Activated CD4-positive, alpha-beta T cell treated with anti-CD3 and anti-CD28 coated beads, Interleukin-2, amount 10 ng/mL, durations not matched to agents 24 days and 14 days (primary cell): Measurements from ENCODE around the gene SEPTIN12. TPM values are rescaled to one million over a fixed set of nuclear protein-coding genes. Genes with fewer than 3 reads are reported as not detected.

ENCODE experiments used
- DNase-seq: peaks from one replicate; pipeline ENCODE4 v3.0.0; 2022
- H3K27ac Mint-ChIP-seq: one replicate; pipeline ENCODE4 v1.8.0; 2022; ENCODE audit warnings: mild to moderate bottlenecking, mixed read lengths
- H3K27me3 Mint-ChIP-seq: one replicate; pipeline ENCODE4 v1.8.0; 2022; ENCODE audit warnings: mixed read lengths
- H3K36me3 Mint-ChIP-seq: one replicate; pipeline ENCODE4 v1.8.0; 2022; ENCODE audit warnings: low read depth, mild to moderate bottlenecking, mixed read lengths
- H3K4me1 Mint-ChIP-seq: one replicate; pipeline ENCODE4 v1.8.0; 2021; ENCODE audit warnings: mixed read lengths
- H3K4me3 Mint-ChIP-seq: one replicate; pipeline ENCODE4 v1.8.0; 2022; ENCODE audit warnings: mild to moderate bottlenecking, moderate library complexity, mixed read lengths
- H3K9me3 Mint-ChIP-seq: one replicate; pipeline ENCODE4 v1.8.0; 2021; ENCODE audit warnings: mixed read lengths
- intact Hi-C: fragments of 100-400 bp; cut with micrococcal nuclease; formaldehyde crosslinking; loops from one replicate; pipeline ENCODE4 v1.15.1; 2023
- total RNA-seq: library from RNA; stranded (reverse); gene quantifications from 2 replicates; pipeline ENCODE4 v1.2.3, GENCODE V29; 2022

Gene SEPTIN12
- total RNA-seq, 1 donor from 2014 or later, result not detected

GRCh38 chr16:4733211-4733742, 54.9 kb downstream of the SEPTIN12 start:
- H3K4me3 Mint-ChIP-seq, result peak overlapping the region; percentile 93
- H3K36me3 Mint-ChIP-seq, result peaks cover 7% of the 10 kb centered on the region
- peak; percentile 61 for DNase-seq
- peak overlapping the region; percentile 39 for H3K27ac Mint-ChIP-seq
- no peaks in the 10 kb centered on the region for H3K27me3 Mint-ChIP-seq
- no peaks in the 10 kb centered on the region for H3K9me3 Mint-ChIP-seq
- intact Hi-C loops, result no loop called here
- peaks cover 13% of the 10 kb centered on the region for H3K4me1 Mint-ChIP-seq

- H3K36me3 Mint-ChIP-seq, result peaks cover 11% of the 10 kb centered on the region
- peaks cover 6% of the 10 kb centered on the region for H3K4me1 Mint-ChIP-seq
- H3K9me3 Mint-ChIP-seq, result no peaks in the 10 kb centered on the region
- no peak for DNase-seq
- intact Hi-C loops, result no loop called here
- no peak overlapping the region for H3K27ac Mint-ChIP-seq
- H3K27me3 Mint-ChIP-seq, result no peaks in the 10 kb centered on the region
- H3K4me3 Mint-ChIP-seq, result no peak overlapping the region
Measured at GRCh38 chr16:4729876-4730275, 58.3 kb downstream of the SEPTIN12 start.

GRCh38 chr16:4728676-4729075, 59.5 kb downstream of the SEPTIN12 start:
- no peak for DNase-seq
- H3K4me3 Mint-ChIP-seq, result no peak overlapping the region
- intact Hi-C loops, result no loop called here
- H3K27ac Mint-ChIP-seq, result no peak overlapping the region
- H3K36me3 Mint-ChIP-seq, result peaks cover 11% of the 10 kb centered on the region
- no peaks in the 10 kb centered on the region for H3K9me3 Mint-ChIP-seq
- H3K27me3 Mint-ChIP-seq, result no peaks in the 10 kb centered on the region
- H3K4me1 Mint-ChIP-seq, result peaks cover 6% of the 10 kb centered on the region

Other genes with a start within 250 kb of the SEPTIN12 start
- 49.4 and 55.2 TPM in 2 replicates for gene CDIP1, start 249.6 kb downstream of the SEPTIN12 start, total RNA-seq
- gene C16orf96, start 232.0 kb downstream of the SEPTIN12 start, total RNA-seq, result not detected in 2 replicates
- 17.2 and 20.5 TPM in 2 replicates for gene UBALD1, start 173.5 kb downstream of the SEPTIN12 start, total RNA-seq
- gene MGRN1, start 163.5 kb downstream of the SEPTIN12 start, total RNA-seq, result 103 and 108 TPM in 2 replicates
- gene NUDT16L1, start 94.8 kb downstream of the SEPTIN12 start, total RNA-seq, result 35.4 and 36.1 TPM in 2 replicates
- 21.8 and 22.3 TPM in 2 replicates for gene ANKS3, start 54.1 kb downstream of the SEPTIN12 start, total RNA-seq
- gene DNAAF8, start 53.8 kb downstream of the SEPTIN12 start, total RNA-seq, result not detected in 2 replicates
- gene ZNF500, start 21.2 kb downstream of the SEPTIN12 start, total RNA-seq, result 15.0 and 16.1 TPM in 2 replicates
- gene SMIM22, start 7.0 kb upstream of the SEPTIN12 start, total RNA-seq, result not detected in 2 replicates
- 3.8 and 4.4 TPM in 2 replicates for gene ROGDI, start 14.3 kb upstream of the SEPTIN12 start, total RNA-seq
- gene GLYR1, start 58.9 kb upstream of the SEPTIN12 start, total RNA-seq, result 109 and 119 TPM in 2 replicates
- gene UBN1, start 59.1 kb upstream of the SEPTIN12 start, total RNA-seq, result 36.5 and 36.9 TPM in 2 replicates
- gene PPL, start 148.8 kb upstream of the SEPTIN12 start, total RNA-seq, result not detected in 2 replicates
- gene SEC14L5, start 170.0 kb upstream of the SEPTIN12 start, total RNA-seq, result not detected in 2 replicates
- gene NAGPA, start 245.6 kb upstream of the SEPTIN12 start, total RNA-seq, result 10.6 and 11.4 TPM in 2 replicates